Stimulated activated CD4-positive, alpha-beta T cell treated with anti-CD3 and anti-CD28 coated beads, Interleukin-1b, Interleukin-23, amount 100 ng/mL, for 24 hours (primary cell): ENCODE data around the gene ACTR5.

Source experiments
- DNase-seq, 4 experiments: peaks; one replicate each; pipeline ENCODE4 v3.0.0-alpha.2; 2020; ENCODE audit warnings: low read depth in 4 of 4, low spot score in 1 of 4

Gene ACTR5

DNA sequence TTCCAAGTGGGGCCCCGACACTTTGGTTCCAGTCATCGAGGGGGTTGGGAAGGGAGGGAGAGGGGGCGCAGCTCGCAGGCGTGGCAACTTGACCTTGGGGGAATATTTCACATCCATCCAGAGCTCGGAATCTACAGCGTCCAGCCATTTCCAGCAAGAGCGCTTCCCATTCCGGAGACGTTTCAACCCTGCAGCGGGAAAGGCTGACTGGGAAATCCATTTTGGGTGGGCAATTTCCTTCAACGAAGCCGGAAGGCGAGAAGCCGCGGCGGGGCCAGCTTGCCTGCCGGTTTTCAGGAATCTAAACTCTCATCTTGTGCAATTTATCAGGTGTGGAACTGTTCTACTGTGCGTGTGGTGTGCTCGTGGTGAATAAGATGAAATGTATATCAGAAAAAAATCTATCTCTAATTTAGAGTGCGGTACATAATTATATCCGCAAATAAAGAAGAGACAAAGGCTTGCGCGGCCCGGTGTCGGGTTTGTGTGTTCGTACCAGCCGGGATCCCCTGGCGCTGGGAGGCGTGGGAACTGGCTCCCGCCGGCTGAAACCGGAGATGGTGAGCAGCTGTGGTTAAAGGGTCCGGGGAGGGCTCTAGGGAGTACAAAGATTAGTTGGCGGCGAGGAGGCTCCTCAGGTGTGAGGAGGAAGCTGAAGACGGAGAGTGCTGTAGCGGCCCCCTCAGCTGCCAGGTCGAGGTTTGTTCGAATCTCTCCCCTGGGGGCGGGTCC, 19.2 kb upstream of the ACTR5 start:
- no peak for DNase-seq

DNA sequence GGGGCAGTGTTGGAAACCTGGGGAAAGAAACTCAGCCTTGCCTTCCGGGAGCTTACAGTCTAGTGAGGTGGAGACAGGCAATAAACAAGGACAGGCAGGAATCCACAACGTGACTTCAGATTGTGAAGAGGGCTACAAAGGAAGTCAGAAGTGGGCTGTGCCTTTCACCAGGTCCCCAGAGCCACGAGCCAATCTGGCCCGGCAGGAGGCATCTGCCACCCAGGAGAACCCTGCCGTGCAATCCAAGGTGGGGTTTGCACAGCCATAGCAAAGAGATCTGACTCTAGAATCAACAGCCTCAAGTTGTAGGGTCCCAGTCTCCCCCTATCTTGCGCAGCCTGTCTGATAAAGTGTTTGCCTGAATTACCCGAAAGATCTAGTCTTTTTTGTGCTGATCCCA, 18.5 kb upstream of the ACTR5 start:
- DNase-seq, result no peak

DNA sequence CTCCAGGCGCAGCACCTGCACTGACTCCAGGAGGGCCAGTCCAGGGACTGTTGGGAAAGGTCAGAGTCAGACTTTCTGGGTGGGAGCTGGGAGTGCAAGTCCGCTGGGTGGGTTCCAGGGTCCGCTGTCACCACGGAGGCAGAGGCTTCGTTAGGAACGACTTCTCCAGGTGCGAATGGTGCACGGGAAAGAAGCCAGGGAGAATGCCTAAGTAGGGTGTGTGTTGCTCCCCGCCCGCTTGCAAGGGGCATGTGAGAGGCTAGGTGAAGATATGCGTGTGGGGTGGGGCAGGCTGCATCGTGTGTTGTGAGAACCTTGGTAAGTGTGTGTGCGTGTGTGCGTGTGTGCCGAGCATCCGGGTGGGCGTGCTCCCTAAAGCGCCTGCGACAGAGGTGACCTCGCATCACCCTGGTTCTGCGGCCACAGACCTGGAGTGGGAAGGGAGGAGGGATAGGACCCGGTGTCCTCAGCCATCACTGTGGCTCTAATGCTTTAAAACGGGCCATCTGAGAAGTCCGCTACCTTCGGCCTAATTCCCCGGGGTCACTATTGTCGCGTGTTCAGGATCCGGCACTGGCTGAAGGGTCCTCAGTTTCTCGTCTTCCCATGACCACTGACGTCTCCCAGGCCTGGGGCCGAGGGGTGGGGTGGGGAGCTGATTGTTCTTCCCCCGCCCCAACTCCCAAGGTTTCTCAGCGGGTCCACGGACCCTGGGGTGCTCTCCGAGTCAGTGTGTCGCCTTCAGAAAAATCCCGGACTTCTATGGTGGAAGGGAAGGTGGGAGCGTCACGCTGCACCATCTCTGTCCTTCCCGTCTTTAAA, 17.9 kb upstream of the ACTR5 start:
- no peak for DNase-seq

DNA sequence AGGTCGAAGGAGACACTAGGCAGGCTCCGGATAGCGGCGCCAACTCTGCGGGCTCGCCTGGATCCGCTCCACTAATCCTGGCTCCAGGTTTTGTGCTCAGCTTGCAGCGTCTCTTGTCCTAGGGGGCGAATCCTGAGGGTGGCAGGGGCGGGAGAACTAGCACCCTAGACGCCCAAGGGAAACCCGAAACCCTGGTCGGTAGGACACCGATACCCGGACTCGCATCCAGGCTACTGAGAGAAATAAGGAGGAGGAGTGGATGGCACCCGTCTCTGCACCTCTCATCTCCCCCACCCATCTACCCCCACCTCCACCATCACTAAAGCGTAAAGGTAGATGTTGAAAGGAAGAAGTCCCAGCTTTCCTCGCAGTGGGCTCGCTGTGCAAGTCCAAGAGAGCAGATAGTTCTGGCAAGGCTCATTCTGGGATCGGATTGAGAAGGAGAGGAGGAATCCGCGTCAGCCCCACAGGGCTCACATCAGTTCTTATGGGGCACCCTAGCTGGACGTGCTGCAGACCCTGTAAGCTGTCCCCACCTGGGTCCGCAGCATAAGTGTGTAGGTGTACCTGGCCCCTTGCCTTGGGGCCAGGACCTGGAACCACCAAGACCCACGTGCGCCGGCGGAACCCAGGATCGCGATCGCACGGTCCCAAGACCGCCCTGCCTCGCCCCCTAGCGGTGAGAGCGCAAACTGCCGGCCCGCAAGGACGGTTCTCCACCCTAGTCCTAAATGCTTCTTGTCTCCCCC, 17.1 kb upstream of the ACTR5 start:
- DNase-seq, result peak; percentile 65 to 85 (median 72)

DNA sequence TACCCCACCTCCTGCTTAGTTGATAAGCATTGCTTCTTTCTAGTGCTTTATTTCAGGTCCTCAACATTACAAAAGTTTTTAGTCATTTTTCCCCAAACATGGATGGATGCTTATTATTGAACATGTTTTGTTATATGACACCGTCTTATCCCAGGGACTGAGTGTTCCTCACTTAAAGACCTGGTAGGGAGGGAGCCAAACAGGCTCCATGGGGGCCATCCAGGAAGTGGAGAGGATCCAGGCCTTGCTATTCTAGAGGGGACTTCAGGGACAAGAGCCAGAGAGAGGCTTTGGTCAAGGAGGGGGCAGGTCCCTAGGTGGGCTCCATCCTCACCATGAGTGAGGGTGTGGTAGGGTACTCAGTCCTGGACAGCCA, 16.5 kb upstream of the ACTR5 start:
- DNase-seq, result no peak

DNA sequence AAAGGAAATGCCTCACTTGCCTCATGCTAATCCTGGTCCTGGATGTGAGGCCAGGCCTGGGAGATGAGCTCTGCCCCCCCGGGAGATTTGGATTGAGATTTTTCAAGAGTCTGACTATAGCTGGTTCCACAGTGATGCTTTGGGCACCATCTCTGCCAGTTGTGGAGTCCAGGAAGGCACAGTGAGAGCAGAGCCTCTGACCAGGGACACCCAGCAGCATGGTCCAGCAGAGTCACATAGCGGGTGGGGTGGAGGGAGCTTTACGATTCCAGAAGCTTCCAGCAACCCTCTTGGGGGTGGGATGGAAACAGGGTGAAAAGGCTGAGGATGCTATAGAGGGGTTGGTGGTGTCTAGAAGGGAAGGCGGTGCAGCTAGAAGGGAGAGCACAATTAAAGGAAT, 15.3 kb upstream of the ACTR5 start:
- no peak for DNase-seq

DNA sequence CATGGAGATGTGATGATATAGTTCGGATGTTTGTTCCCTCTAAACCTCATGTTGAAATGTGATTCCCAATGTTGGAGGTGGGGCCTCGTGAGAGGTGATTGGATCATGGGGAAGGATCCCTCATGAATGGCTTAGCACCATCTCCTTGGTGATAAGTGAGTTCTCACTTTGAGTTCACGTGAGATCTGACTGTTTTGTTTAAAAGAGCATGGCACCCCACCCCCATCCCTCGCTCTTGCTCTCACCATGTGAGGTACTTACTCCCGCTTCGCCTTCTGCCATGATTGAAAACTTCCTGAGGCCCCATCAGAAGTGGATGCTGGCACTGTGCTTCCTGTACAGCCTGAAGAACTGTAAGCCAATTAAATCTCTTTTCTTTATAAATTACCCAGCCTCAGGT, 13.1 kb upstream of the ACTR5 start:
- DNase-seq, result no peak

DNA sequence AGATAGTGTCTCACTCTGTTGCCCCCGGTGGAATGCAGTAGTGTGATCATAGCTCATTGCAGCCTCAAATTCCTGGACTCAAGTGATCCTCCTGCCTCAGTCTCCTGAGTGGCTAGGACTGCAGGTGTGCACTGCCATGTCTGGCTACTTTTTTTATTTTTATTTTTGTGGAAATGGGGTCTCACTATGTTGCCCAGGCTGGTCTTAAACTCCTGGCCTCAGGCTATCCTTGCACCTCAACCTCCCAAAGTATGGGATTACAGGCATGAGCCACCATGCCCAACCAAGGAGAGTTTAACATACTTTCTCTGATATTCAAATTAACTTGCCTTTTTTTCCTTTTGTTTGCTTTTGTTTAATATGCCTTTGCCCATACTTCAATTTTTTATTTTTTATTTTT, 10.4 kb upstream of the ACTR5 start:
- no peak for DNase-seq

DNA sequence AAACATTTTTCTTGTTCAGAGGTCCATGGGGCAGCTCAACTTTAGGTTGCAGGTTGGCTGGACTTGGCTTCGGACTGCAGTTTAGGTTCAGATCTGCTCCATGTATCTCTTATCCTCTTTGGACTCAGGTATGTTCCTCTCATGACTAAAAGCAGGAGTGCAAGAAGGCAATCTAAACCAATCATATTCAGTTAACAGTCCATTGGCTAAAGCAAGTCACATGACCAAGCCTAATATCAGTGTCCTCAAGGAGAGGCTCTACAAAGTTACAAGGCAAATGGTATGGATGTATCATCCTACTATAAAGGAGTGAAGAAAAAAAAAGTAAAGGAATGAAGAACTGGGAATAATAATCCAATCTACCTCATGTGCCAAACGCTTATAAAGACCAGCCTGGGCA, 2.5 kb upstream of the ACTR5 start:
- DNase-seq, result no peak

DNA sequence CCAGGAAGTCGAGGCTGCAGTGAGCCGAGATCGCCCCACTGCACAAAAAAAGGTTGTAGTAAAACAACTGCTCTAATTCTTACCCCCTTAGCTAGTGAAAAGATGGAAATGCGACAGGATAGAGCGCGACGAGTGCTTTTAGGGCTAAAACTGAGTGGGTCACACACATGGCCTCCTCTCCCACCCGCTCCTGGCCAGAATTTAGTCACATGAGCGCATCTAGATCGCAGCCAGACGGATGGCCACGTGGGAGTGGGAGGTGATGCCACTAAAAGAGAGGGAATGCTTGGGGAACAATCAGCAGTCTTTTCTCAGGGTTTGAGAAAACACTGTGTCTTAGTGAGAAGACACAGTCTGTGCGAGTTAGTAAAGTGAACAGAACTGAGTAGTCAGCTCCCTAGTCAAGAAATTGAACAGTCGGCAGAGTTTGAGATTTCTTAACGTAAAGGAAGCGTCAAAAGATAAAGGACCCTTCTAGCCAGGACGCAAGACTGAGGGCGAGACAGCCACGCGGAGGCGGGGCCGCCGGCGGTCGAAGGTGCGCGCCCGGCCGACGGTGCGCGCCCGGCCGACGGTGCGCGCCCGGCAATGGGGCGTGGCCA, 664 bp upstream of the ACTR5 start:
- no peak for DNase-seq

DNA sequence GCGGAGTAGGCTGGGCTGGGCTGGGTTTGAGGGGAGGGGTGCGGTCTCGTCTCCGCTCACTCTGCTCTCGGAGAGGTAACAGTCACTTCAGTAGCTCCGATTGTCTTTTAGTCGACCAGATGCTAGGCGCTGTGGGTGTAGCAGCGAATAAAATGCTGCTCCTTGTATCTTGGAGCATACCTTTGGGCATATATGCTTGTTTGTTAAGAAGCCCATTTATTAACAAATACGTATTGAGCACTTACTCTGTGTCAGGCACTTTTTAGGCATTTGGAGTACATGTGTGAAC, 545 bp downstream of the ACTR5 start:
- DNase-seq, result peak in 2 of 4 experiments; percentile 46 to 51

DNA sequence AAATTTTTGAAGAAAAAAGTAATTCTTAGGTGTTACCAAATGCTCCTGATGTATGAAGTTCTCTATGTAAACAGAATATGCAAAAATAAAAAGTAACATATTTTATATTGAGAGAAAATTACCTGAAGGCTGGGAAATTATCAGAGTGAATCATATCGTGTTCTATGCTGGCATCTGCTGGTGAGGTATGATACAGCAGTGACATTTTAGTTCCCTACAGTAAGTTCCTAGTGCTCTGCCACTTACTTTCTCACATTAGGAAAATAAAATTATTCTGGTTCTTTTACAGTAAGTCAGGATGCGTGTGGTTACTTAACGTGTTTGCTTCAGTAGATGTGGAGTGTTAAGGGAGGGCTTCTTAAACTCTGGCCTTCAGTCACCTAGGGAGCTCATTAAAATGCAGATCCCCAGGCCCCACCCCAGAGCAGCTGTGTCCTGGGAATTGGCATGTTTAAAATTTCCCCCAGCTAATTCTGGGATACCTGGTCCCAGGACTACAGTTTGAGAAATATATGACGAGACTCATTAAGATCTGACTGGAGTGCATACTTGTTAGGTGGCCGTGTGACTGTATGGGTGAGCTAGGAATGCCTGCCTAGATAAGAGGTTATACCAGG, 3.2 kb downstream of the ACTR5 start:
- no peak for DNase-seq

DNA sequence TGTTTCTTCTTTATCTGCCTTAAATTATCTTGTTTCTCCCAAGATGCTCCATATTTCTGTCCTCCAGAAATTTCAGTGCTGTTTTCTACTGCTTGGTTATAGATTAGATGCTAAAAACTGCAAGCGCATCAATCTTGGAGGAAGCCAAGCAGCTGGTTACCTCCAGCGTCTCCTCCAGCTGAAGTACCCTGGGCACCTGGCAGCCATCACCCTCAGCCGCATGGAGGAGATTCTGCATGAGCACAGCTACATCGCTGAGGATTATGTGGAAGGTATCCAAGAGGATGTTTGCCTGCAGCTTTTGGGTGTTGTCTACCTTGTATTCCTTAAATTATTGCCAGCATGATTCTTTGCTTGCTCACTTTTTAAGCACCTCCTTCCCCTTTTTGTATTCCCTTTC, 3.8 kb downstream of the ACTR5 start:
- DNase-seq, result no peak

DNA sequence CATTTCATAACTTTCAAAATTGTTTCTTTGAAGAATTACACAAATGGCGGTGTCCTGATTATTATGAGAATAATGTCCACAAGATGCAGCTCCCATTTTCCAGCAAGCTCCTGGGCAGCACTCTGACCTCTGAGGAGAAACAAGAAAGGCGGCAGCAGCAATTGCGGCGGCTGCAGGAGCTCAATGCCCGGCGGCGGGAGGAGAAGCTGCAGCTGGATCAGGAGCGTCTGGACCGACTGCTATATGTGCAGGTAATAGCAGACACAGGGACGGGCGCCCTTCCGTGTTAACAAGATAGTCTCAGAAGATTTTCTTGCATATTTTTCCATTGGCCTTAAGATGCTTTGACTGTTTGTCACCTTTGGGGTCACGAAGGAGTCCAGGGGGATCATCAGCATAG, 6.7 kb downstream of the ACTR5 start:
- DNase-seq, result no peak

DNA sequence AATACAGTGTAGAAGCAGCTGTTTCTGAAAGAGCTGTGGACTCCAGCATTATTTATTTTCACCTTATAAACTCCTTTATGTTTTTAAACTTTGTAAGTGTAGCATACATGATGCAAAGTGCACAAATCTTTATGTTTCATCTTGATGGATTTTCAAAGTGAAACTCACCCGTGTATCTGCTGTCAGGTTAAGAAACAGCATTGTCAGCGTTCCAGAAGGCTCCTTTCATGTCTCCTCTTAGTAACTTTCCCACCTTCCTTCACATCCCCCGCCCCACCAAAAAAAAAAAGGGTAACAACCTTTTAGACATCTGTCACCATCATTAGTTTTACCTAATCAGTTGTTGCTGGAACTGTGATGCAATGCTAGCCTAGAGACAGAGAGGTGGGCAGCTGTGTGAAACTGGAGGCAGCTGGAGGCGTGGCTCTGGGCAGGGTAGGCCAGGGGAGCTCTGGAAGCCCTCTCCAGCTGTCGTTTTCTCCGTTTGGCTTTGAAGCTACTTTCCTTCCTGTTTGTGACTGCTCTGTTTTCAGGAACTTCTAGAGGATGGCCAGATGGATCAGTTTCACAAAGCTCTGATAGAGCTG, 7.2 kb downstream of the ACTR5 start:
- no peak for DNase-seq

DNA sequence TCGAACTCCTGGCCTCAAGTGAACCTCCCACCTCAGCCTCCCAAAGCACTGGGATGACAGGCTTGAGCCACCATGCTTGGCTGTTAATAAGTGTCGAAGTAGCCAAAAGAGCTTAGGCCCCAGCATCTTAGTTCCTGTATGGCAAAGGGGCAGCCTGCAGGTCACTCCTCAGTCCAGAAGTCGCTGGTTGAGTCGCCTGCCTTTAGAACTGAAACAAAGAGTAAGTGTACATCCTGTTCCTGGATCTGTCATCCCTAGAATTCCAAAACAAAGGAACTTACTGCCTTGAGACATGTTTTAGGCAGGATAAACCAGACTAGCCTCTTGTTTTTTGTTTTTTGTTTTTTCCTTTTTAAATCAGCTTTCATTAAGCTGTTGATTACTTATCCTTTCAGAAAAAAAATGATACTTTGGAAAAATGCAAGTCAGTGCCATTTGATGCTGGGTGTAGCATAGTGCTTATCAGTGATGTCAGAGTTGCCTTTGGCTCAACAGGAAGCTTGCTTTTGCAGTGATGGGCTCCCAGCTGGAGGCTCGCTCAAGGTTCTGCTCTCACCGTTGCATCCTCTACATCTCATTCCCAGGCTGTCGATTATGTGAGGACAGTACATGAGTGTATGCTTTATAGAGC, 9.0 kb downstream of the ACTR5 start:
- DNase-seq, result no peak

DNA sequence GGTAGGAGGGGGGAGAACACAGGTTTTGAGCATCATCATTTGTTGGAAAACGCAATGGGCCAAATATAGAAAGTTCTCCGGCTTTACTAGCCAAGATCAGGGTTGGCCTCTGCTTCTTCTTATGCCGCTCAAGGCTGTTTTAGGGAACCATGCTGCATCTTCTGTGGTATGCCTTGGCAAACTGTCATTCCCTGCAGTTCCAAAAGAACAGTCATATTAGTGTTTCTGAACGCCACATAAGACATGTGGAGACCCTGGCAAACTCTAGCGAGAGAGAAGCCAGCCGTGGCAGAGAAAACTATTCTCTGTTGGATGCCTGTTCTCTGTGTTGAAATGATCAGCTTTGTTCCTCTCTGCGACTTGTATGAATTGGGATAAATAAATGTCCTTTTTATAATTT, 10.8 kb downstream of the ACTR5 start:
- DNase-seq, result no peak

DNA sequence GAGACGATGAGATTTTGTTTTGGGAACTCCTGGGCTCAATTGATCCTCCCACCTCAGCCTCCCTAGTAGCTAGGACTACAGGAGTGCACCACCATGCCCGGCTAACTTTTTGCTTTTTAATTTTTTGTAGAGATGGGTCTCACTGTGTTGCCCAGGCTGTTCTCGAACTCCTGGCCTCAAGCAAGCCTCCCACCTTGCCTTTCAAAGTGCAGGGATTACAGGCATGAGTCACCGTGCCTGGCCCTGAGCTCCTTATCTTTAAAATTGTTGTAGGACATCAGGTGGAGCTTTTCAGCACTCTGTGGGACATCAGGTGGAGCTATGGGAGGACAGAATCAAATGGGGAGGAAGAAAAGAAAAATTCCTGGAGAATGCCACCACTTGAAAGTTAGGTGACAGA, 12.7 kb downstream of the ACTR5 start:
- DNase-seq, result no peak

DNA sequence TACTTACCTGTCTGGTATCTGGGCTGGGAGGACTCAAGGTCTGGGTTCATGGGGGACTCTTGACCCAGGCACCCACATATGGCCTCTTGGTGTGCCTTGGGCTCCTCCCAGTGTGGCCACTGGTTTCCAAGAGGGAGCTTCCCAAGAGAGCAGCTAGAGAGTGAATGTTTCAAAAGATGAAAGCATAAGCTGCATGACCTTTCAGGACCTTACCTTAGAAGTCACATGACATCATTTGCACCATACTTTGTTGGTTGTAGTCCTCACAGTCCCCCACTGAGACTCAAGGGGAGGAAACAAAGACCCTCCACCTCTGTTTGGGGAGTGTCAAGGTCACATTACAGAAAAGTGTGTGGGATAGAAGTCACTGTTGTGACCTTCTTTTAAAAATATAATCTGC, 13.9 kb downstream of the ACTR5 start:
- no peak for DNase-seq

DNA sequence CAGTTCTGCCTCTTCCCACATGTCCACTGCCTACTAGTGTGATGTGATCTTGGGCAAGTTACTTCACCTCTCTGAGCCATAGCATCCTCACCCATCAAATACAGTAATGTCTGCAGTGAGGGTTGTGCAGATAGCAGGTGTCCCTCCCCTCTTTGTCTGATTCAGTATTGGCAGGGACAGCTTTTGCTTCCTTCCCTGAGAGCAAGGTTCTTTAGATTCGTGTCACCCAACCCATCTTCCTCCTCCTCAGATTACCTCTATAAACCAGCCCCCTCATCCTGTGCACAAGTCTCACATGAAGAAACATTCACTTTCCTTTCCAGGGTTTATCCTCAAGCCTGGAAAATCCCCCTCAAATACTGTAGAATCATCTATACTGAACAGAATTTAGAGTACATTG, 15.4 kb downstream of the ACTR5 start:
- DNase-seq, result no peak
